GM18520 (cell line): ENCODE results near the gene KIAA1328.

Experiments used
- ATAC-seq: cut with Tn5 transposase; IDR thresholded peaks from one replicate; pipeline ENCODE4 v1.9.1; 2021; ENCODE audit not compliant: unreplicated experiment

KIAA1328 gene

GRCh38 chr18:37272841-37273240 is 443.9 kb downstream of the KIAA1328 start:
- ATAC-seq, result no peak

GRCh38 chr18:37274309-37275236 is 445.6 kb downstream of the KIAA1328 start:
- no peak for ATAC-seq

GRCh38 chr18:37275237-37275741 is 446.4 kb downstream of the KIAA1328 start:
- no peak for ATAC-seq

GRCh38 chr18:37276111-37276890 is 447.4 kb downstream of the KIAA1328 start:
- no peak for ATAC-seq

- no peak for ATAC-seq
Observed at GRCh38 chr18:37277804-37278203, 448.9 kb downstream of the KIAA1328 start.
